HepG2 (cell line): ENCODE results near the gene ATP13A4.

ENCODE experiments used
- BRD4 ChIP-seq: sonication (generic); formaldehyde crosslinking; IDR thresholded peaks from 2 replicates; pipeline ENCODE4 v1.4.0; 2020; ENCODE audit warnings: missing genetic modification reagents
- CREM ChIP-seq, 2 experiments: sonication (generic) in 1 of 2; formaldehyde crosslinking in 1 of 2; IDR thresholded peaks; 2 replicates each; pipeline versions ENCODE4 v1.4.0 to v1.6.1; 2016 to 2020; ENCODE audit warnings: antibody characterized with exemption in 1 of 2, mild to moderate bottlenecking in 1 of 2, missing genetic modification reagents in 1 of 2
- ESRRA ChIP-seq: sonication (generic); formaldehyde crosslinking; IDR thresholded peaks from 2 replicates; pipeline ENCODE4 v1.5.1; 2020; ENCODE audit warnings: mild to moderate bottlenecking, low read depth, missing genetic modification reagents
- EZH2 ChIP-seq: conservative IDR thresholded peaks from 2 replicates; pipeline ENCODE4 v1.6.1; 2012; ENCODE audit warnings: mild to moderate bottlenecking, low read depth, low read length, moderate library complexity
- FOXM1 ChIP-seq: sonication (generic); formaldehyde crosslinking; IDR thresholded peaks from 2 replicates; pipeline ENCODE4 v1.5.0; 2020; ENCODE audit warnings: missing genetic modification reagents
- MLXIP ChIP-seq: sonication (generic); formaldehyde crosslinking; IDR thresholded peaks from 2 replicates; pipeline ENCODE4 v1.9.0; 2021; ENCODE audit warnings: missing genetic modification reagents, borderline replicate concordance
- MTA1 ChIP-seq: sonication (generic); formaldehyde crosslinking; IDR thresholded peaks from 2 replicates; pipeline ENCODE4 v1.4.0; 2020; ENCODE audit warnings: missing genetic modification reagents, mild to moderate bottlenecking, borderline replicate concordance
- RBFOX2 ChIP-seq: fragments of 200-400 bp; formaldehyde crosslinking; IDR thresholded peaks from 2 replicates; pipeline ENCODE4 v1.6.1; 2017; ENCODE audit warnings: low read depth, mild to moderate bottlenecking, low read length
- SAP130 ChIP-seq: IDR thresholded peaks from 2 replicates; pipeline ENCODE4 v1.6.1; 2016; ENCODE audit warnings: low read depth
- ZNF766 ChIP-seq: sonication (generic); formaldehyde crosslinking; IDR thresholded peaks from 2 replicates; pipeline ENCODE4 v1.5.0; 2020; ENCODE audit warnings: missing genetic modification reagents, borderline replicate concordance
- ZNF777 ChIP-seq: sonication (generic); formaldehyde crosslinking; IDR thresholded peaks from 2 replicates; pipeline ENCODE4 v1.4.0; 2020; ENCODE audit warnings: missing genetic modification reagents
- ZNF780A ChIP-seq: sonication (generic); formaldehyde crosslinking; IDR thresholded peaks from 2 replicates; pipeline ENCODE4 v1.8.0; 2022; ENCODE audit warnings: mild to moderate bottlenecking, missing genetic modification reagents, moderate library complexity
- TF ChIP-seq, protein P1 (sequence below): sonication (generic); formaldehyde crosslinking; IDR thresholded peaks from 2 replicates; pipeline ENCODE4 v1.8.1; 2023; ENCODE audit warnings: missing genetic modification reagents, inconsistent platforms, borderline replicate concordance
- TF ChIP-seq, protein P2 (sequence below): sonication (generic); formaldehyde crosslinking; IDR thresholded peaks from 2 replicates; pipeline ENCODE4 v1.8.0; 2022; ENCODE audit warnings: mild to moderate bottlenecking, missing genetic modification reagents

- TF ChIP-seq EZH2 (no peak), ESRRA (CRISPR knock-in tag) (no peak), ZNF777 (CRISPR knock-in tag) (no peak), ZNF780A (CRISPR knock-in tag) (no peak), CREM (IDR thresholded peaks at IDR 0.05) (no peak), CREM (CRISPR knock-in tag; IDR thresholded peaks at IDR 0.05) (no peak), FOXM1 (CRISPR knock-in tag) (no peak), RBFOX2 (no peak), BRD4 (CRISPR knock-in tag) (no peak), MLXIP (CRISPR knock-in tag) (no peak), ZNF766 (CRISPR knock-in tag) (no peak), SAP130 (CRISPR knock-in tag) (no peak), MTA1 (no peak)
- TF ChIP-seq, protein P1, sequence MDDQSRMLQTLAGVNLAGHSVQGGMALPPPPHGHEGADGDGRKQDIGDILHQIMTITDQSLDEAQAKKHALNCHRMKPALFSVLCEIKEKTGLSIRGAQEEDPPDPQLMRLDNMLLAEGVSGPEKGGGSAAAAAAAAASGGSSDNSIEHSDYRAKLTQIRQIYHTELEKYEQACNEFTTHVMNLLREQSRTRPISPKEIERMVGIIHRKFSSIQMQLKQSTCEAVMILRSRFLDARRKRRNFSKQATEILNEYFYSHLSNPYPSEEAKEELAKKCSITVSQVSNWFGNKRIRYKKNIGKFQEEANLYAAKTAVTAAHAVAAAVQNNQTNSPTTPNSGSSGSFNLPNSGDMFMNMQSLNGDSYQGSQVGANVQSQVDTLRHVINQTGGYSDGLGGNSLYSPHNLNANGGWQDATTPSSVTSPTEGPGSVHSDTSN (CRISPR knock-in tag) = no peak
- TF ChIP-seq, protein P2, sequence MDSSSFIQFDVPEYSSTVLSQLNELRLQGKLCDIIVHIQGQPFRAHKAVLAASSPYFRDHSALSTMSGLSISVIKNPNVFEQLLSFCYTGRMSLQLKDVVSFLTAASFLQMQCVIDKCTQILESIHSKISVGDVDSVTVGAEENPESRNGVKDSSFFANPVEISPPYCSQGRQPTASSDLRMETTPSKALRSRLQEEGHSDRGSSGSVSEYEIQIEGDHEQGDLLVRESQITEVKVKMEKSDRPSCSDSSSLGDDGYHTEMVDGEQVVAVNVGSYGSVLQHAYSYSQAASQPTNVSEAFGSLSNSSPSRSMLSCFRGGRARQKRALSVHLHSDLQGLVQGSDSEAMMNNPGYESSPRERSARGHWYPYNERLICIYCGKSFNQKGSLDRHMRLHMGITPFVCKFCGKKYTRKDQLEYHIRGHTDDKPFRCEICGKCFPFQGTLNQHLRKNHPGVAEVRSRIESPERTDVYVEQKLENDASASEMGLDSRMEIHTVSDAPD (CRISPR knock-in tag) = no peak
These were observed 35.6 kb upstream of the ATP13A4 start for GRCh38 chr3:193590088-193590856.
